Inflammatory macrophage treated with lipopolysaccharide for 1 hour (primary cell): ENCODE results near the gene GRM4.

ENCODE experiments used
- DNase-seq, 2 donors: peaks; one replicate each; pipeline ENCODE4 v3.0.0-alpha.2; 2020 to 2022

The GRM4 gene

GRCh38 chr6:34106421-34106820, 39.5 kb downstream of the GRM4 start:
- no peak for DNase-seq

- DNase-seq: no peak
Measured at GRCh38 chr6:34104628-34105027, 41.3 kb downstream of the GRM4 start.

GRCh38 chr6:34104186-34104585, 41.7 kb downstream of the GRM4 start:
- no peak for DNase-seq

- DNase-seq: no peak
Measured at GRCh38 chr6:34103321-34103720, 42.6 kb downstream of the GRM4 start.

- no peak for DNase-seq
Measured at GRCh38 chr6:34102696-34103095, 43.2 kb downstream of the GRM4 start.

GRCh38 chr6:34102099-34102656, 43.7 kb downstream of the GRM4 start:
- DNase-seq: no peak

- DNase-seq: no peak
Measured at GRCh38 chr6:34100788-34101187, 45.1 kb downstream of the GRM4 start.

GRCh38 chr6:34099878-34100277, 46.0 kb downstream of the GRM4 start:
- no peak for DNase-seq

- DNase-seq: no peak
Measured at GRCh38 chr6:34098045-34098936, 47.6 kb downstream of the GRM4 start.

- no peak for DNase-seq
Measured at GRCh38 chr6:34096814-34097213, 49.1 kb downstream of the GRM4 start.

- DNase-seq: no peak
Measured at GRCh38 chr6:34096193-34096592, 49.7 kb downstream of the GRM4 start.

- no peak for DNase-seq
Measured at GRCh38 chr6:34095741-34096140, 50.1 kb downstream of the GRM4 start.

- no peak for DNase-seq
Measured at GRCh38 chr6:34095136-34095505, 50.8 kb downstream of the GRM4 start.

- no peak for DNase-seq
Measured at GRCh38 chr6:34094474-34095135, 51.3 kb downstream of the GRM4 start.

GRCh38 chr6:34093854-34094430, 51.9 kb downstream of the GRM4 start:
- no peak for DNase-seq

GRCh38 chr6:34093206-34093605, 52.7 kb downstream of the GRM4 start:
- DNase-seq: no peak

- DNase-seq: no peak
Measured at GRCh38 chr6:34092631-34093030, 53.3 kb downstream of the GRM4 start.

GRCh38 chr6:34090935-34091334, 55.0 kb downstream of the GRM4 start:
- no peak for DNase-seq

- no peak for DNase-seq
Measured at GRCh38 chr6:34090529-34090928, 55.4 kb downstream of the GRM4 start.

- no peak for DNase-seq
Measured at GRCh38 chr6:34086558-34086957, 59.3 kb downstream of the GRM4 start.

- no peak for DNase-seq
Measured at GRCh38 chr6:34085453-34086170, 60.3 kb downstream of the GRM4 start.

GRCh38 chr6:34084591-34085290, 61.1 kb downstream of the GRM4 start:
- no peak for DNase-seq
